NCI-H1930 (cell line): ENCODE data around the gene INCA1.
A peak's percentile ranks its signal among the peaks of the same experiment; 100 is the strongest.

Source experiments
- DNase-seq, 2 experiments: peaks; one replicate each; lab custom pipeline; 2025; lab: John Stamatoyannopoulos, UW

Gene INCA1

DNA sequence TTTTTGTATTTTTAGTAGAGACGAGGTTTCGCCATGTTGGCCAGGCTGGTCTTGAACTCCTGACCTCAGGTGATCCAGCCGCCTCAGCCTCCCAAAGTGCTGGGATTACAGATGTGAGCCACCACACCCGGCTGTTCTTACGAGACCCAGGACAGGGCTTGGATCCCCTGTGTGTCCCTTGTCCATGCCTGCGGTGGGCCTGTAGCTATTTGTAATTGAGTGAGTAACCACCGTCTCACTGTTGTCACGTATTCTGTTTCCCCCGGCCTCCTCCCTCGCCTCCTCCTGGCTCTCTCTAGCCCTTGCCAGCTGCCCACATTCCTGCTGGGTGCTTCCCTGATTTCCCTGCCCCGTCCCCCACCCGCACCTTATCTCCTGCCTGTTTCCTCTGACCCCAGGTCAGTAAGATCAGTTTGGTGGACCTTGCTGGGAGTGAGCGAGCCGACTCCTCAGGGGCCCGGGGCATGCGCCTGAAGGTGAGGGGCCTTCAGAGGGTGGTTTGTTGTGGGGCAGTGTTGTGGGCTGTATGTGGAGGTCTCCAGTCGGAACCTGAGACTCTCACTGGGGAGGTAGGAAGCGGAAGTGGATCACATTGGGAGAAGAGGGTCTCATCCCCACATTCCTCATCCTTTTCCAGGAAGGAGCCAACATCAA is 6.0 kb upstream of the INCA1 start:
- no peak for DNase-seq

DNA sequence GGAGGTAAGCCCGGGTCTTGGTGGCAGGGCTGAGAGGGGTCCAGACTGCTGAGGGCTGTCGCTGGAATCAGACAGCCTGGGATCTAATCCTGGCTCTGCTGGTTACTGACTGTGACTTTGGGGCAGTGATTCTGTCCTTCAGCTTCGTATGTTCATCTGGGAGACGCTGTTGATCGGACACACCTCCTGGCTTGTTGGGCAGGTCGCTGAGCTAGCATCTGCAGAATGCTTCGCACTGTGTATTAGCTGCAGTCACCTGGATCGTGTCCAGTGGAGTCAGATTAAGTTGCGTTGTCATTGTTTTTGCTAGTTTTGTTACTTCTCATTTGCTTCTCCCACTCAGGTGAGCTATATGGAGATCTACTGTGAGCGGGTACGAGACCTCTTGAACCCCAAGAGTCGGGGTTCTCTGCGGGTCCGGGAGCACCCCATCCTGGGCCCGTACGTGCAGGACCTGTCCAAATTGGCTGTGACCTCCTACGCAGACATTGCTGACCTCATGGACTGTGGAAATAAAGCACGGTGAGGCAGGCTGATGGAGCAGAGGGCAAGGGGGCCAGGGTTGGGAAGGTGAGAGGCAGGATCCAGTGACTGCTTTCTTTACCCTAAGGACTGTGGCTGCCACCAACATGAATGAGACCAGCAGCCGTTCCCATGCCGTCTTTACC is 4.9 kb upstream of the INCA1 start:
- no peak for DNase-seq

DNA sequence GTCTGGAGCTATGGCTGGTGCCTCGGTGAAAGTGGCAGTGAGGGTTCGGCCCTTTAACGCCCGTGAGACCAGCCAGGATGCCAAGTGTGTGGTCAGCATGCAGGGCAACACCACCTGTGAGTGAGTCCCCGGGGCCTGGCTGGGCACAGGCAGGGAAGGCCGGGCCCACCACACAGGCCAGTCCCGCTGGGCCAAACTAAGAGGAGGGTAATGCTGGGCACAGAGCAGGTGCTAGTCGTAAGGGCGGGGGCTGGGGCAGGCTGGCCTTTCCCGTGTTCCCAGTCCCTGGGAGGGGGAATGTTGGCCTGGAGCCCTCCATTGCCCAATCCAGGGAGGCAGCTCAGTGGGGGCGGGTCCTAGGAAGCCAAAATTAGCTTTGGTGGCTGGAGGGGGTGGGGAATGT is 2.9 kb upstream of the INCA1 start:
- no peak for DNase-seq

DNA sequence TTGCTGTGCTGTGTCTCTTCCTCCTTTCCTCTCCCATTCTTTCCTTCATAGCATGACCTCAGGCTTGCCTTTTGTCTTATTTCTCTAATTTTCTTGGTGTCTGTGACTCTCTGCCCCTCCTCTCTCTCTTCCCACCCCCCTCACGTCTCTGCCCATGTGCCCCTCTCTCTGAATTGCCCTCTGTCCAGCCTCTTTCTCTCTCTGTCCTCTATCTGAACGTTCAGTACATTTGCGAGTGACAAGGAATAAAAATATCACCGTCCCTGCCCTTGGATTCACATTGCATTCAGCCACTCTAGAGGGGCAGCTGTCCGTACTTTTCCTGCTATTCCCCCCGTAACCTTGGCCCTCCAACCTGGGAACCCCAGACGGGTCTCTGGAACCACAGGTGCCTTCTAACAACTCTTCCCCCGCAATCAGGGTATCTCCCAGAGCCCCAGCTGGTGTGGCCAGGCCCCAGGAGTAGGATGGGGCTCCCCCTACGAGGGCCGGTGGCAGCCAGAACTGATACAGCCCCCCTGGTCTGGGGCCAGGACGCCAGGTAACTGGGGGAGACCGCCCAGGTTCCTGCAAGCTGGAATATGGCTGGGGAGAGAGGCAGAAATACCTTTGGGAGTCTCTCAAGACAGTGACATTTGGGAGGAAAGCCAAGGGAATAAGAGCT is 2.2 kb upstream of the INCA1 start:
- no peak for DNase-seq

DNA sequence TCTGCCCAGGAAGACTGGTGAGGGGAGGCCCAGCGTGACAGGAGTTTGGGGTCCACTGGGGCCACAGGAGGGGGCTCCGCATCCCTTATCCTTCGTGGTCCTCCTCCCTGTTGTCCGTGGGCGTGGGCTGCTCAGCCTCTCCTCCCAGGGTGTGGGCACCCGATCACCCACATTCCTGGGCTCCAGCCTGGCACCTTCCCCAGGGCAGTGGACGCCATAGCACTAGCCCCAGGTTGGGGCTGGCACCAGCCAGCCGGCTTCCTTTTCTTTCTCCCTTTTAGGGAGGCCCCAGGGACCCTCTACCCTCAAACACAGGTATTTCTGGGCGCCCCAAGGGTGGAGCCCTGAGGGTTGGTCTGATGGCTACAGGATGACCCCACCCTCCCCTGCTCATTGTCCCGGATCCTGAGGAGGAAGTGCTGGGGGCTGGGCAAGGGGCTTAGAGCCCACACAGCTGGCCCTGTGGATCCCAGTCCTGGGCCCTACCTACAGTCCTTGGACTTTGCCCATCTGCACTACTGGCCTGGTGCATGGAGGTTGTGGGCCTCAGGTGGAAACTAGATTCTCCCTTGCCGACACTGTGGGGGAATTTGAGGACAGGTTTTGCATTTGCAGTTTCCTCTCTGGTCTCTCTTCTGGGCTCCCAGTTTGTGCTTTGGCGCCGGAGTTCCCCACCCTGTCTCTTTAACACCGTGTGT is 1.6 kb upstream of the INCA1 start:
- DNase-seq: no peak

DNA sequence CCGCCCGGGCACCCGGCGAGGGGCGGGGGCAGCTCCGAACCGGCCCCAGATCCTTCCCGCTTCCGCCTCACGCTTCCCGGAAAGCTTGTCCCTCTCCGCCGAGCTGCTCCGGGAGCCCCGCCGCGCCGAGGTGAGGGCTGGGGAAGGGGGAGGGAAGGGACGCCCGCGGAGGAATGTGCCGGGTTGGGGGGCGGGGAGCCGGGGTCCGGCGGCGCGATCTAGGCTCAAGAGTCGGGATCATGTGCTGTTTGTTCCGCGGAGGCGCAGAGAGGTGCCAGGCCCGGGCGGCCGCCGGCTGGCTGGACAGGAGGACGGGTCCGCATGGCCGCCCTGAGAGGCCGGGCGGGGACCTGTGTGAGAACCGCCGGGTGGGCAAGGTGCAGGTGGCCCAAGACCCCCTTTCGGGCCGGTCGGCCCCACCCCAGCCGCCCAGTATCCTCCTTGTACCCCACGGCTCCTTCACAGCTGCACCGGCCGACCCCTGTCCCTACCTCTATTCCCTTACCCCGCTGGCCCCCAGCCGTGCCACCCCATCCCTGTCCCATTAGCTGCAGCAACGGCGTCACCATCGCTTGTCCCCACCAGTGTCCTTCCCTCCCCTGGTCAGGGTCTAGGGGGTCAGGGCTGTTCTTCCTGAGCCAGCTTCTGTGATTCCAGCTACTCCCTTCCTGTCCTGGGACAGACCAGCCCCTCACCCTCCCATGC is 857 bp upstream of the INCA1 start:
- no peak for DNase-seq

DNA sequence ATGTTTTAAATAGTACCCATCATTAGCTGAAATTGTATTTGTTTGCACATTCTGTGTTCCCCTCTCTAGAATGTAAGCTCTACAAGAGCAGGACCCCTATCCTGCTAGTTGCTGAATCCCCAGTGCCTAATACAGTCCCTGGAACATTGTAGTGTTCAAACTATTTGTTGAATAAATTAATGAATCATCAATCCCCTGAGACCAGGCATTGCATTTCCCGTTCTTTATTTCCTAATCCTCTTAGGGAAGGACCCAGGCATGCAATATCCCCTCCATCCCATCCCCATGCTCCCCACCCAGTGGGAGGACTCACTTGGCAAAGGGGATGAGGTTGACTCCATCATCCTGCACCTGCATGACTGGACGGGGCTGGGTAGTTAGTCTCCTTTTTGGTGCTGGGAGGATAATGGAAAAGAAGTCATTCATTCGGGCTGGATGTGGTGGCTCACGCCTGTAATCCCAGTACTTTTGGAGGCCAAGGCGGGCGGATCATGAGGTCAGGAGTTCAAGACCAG is 3.2 kb downstream of the INCA1 start:
- DNase-seq: no peak

DNA sequence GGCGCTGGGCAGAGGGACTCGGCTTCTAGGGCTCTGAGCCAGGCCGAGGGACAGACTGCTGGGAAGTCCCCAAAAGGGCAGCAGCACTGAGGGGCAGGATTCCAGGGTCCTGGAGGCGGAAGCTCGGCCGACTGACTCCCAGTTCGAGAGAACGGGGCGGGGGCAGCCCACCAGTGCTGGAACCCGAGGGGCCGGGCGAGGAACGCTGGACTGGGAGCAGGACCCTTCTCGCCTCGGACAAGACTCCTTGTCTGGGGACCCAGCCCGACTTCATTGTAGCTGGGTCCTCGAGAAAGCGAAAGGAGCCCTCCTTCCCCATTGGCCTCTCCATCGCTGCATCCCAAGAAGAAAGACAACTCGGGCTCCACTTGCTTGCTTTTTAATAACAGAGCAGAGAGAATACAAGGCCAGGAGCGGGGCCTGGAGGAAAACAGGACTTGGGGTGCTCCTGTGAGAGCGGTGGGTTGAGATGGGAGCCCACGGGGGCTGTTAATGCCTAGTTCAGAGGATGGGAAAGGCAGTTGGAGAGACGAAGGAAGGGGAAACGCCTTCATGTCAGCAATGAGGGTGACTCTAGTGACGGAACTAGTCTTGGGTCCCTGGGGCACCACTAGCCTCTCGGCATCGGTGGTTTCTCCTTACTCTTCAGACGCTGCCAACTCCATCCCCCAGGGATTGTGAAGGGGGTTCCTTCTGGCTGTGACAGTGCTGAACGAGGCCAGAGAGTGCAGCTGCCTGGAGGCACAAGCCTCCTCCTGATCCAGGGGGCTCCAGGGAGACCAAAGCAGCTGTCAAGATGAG is 9.4 kb downstream of the INCA1 start:
- no peak for DNase-seq

DNA sequence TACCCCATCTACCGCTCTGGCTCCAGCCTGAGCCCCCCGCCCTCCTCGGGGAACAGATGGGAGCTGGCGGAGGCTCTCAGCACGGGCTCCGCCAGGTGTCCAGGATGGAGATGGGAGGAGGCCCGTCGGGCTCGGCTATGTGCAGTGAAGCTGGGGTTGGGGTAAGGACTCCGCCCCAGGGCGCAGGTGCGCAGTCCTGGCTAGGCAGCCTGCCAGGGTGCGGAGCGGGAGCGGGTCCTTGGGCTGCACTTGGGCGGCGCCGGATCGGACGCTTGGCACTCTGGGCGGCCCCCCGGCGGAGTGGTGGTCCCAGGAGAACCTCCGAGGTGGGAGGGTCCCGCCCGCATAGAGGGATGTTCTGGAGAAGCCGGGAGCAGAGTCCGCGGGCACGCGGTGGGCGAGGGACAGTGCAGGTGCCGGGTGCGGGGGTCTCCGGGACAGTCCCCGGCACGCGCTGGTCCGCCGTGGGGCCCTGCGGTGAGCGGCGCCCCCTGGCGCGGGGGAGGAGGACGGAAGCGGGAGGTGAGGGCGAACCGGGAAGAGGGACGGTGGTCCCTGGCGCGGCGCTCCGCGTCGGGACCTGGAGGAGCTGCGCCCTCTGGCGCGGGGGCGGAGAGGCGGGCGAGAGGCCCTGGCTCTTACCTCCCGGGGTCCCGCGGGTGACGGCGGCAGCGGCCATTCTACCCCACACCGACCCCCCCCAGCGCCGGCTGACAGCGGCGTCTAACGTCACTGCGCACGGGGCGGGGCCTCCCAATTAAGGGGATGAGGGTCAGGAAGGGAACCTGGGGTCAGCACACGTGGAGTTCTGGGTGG is 10.2 kb downstream of the INCA1 start, which contains the start of gene CAMTA2:
Gene CAMTA2, minus strand, starts transcription at position 725 of the 816 bp plus-strand sequence. CDS start 1,453 bp downstream, outside the sequence.
- peak; percentile 88 to 93 for DNase-seq

DNA sequence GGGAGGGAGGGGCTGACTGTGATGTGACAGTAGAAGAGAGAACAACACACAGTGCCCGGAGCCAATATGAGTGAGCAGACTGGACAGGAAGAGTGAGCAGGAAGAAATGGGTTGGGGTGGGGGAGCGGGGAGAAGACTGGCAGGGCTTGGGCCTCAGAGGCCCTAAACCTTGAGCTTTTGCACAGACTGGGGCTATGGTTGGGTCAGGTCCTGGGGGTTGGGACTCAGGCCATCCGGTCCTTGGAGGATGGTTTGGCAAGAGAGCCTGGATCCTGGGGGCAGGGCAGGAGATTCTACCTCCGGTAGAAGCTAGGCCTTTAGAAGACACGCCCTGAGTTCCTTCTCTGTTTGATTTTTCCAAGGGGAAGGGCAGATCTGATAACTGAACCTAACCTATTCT is 10.9 kb downstream of the INCA1 start:
- no peak for DNase-seq

DNA sequence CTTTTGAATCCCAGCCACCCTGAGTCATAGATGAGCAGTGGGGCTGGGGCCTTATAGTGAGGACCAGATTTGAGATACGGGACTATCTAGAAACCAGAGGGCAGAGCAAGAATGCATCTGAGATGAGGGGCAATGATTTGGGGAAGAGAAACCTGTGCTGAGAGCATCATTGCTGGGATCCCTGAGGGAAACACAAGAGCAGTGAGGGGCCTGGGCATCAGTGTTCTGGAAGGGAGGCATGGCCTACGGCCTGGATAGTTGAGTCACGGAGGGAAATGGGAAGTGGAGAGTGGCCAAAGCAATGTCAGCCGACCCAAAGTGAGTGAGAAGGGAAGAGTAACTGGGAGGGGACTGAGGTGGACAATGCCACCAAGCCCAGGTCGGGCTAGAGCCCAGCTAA is 15.0 kb downstream of the INCA1 start:
- DNase-seq: no peak

DNA sequence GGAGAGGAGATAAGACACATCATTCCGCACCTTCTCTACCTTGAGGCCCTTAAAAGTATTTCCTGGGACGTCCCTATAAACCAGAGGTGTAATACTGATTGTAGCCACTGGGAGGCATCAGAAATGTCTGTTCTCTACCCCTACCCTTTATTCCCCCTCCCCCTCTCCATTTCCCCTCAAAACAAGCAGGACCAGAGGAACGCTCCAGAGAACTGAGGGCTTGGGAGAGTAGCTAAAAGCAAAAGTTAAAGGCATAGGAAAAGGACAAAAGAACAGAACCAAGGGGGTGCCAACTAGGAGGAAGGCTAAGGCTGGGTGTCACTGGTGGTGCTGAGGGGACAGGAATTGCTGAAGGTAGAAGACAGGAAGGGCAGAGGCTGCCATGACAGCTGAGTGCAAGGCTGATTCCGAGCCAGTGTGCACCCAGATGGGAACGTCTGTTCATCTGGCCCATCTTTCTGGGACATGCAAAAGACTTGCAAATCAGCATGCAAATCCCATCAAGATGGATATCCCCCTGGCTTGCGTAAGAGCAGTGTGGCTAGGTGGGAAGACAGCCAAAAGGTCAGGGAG is 16.6 kb downstream of the INCA1 start:
- peak in 1 of 2 experiments; percentile 33 for DNase-seq

DNA sequence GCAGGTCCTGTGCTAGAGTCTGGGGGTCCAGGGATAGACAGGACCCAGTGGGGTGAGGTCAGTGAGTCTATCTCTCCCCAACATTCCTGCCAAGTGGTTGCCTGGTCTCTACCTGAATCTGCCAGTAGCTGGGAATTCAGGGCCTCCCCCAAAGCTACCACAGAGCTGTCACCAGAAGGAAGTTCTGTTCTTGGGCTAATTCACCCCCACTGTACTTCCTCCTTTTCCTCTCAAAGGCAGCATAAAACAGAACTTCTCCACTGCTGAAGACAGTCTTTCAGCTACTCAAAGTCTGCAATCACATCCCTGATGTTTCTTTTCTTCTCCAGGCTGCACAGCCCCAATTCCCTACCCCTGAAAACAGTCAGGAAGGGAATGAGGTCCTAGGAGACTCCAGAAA is 18.6 kb downstream of the INCA1 start:
- no peak for DNase-seq

DNA sequence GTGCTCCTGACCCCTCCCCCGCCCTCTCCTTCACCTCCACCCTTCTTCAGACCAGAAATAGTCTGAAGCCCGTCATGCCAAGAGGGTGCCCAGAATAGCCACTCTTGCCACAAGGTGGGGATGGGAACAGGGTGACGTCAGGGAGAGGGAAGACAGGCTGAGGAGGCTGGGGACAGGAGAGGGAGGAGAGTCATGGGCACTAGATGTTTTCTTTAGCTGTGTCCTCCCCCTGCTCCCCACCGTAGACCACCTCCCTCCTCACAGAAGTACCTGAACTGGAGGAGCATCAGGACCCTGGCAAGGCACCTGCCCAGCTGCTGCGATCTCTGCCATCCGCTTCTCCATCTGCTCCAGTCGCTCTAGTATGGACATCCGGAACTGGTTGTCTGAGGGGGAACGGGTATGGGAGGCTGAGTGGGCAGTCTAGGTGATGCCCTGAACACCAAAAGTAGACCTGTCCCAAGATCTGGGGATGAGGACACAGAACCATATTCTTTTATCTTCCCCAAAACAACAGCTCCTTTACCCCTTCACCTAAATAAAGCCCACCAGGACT is 23.1 kb downstream of the INCA1 start:
- no peak for DNase-seq

DNA sequence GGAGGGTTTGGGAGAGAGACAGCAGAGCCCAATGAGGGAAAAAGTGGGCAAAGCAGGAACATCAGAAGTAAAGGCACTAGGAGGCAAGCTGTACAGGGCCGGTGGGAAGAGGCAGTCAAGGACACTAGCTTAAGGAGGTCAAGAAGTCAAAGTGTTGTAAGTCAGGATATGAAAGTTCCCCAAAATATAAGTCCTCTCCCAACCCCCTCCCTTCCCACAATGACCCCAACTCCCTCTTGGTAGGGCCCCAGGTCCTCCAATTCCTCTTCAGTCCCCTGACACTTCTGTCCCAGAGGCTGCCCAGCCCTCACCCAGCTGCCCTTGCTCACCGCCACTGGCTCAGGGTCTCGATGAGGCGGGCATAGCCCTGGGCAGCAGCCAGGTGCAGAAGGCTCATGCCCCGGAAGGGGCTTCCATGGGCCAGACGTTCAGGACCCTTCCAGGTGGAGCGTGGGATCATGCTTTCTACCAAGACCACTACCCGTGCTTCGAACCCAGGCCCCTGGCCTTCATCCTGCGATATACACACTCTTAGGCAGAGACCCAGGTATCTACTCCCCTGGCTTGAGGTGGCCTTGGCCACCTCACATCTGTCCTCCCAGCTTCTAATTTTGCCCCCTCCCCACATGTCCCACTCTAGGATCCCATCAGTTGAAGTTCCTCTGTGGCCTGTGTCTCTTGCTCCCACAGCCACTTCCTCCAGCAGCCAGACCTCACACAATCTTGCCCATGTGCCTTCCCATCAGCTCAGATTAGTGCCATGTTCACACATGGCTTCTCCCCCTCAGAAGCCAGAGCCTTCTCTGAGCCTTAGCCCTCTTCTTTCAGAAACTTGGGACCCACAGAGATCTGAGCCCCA is 23.8 kb downstream of the INCA1 start:
- no peak for DNase-seq

DNA sequence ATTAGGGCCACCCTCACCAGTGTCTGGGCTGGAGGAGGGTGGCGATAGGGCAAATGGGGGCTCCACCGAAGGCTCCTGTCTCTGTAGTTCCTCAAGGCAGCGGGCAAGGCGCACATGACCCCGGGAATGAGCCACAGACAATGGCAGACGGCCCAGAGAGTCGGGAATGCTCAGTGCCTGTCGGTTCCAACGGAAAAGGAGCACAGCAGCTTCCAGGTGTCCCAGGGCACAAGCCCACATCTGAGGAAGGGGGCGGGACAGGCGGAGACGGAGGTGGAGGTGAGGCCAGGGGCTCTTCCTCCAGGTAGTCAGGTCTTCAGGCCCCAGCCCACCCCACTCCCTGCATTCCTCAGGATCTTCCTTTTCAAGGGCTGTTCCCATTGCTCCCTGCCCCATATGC is 24.6 kb downstream of the INCA1 start:
- no peak for DNase-seq

DNA sequence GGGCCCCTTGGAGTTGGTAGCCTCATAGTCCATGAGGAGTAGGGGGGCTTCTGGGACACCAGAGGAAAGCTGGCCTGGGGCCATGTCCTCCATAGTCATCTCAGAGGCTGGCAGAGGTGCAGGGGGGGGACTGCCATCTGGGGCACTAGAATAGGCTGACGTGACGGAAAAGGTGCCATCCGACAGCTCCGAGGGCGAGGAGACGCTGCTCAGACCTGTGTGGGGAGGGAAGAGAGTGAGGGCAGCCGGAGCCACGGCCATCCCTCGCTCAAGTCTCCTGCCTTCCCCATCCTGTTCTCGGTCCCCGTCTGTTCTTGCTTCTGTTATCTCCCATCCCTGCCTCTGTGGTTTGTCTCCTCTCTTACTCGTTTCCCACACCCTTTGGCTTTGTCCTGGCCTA is 25.0 kb downstream of the INCA1 start:
- DNase-seq: no peak

DNA sequence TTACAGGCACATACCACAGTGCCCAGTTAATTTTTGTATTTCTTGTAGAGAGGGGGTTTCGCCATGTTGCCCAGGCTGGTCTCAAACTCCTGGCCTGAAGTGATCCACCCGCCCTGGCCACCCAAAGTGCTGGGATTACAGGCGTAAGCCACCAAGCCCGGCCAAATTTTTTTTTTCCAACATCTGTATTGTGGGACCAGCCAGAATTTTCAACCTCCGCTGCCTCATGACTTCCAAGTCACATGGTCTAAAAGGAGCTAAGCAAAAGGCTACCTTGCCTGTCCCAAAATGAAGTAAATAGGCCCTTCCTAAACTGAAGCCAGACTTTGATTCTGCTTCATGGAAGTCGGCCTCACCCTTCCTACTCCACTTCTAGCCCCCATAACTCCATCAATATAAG is 25.5 kb downstream of the INCA1 start:
- no peak for DNase-seq

DNA sequence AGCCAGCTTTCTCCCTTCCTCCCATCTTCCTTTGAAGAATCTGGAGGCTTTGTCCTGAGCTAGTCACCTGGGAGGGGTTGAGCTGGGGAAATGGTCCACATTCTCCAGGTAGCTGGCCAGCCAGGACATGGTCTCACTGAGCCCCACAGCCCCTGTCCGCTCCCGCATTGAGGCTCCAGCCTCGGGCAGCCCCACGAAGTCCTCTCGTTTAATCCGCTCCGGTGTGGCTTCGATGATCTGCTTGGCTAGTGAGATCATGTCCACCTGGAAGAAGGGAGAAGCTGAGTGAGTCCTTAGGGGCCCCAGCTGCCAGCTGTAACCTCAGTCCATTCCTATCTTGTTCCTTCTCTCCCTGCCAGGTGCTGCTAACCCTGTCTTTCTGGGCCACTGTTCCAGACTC is 27.0 kb downstream of the INCA1 start:
- no peak for DNase-seq
